Neuronal stem cell (in vitro differentiated cells): ENCODE data around the gene PSMD14.

ENCODE experiments used
- DNase-seq: peaks from one replicate; pipeline ENCODE4 v3.0.0-alpha.2; 2013; ENCODE audit warnings: low spot score
- H2AFZ ChIP-seq: one replicate; pipeline ENCODE4 v1.6.1; 2013; ENCODE audit warnings: mild to moderate bottlenecking, low read length, inconsistent platforms
- H2AK5ac ChIP-seq: 2 replicates; pipeline ENCODE4 v1.6.1; 2013; ENCODE audit warnings: low read depth, mild to moderate bottlenecking, inconsistent platforms, low read length, moderate library complexity, mixed read lengths
- H2BK120ac ChIP-seq: 2 replicates; pipeline ENCODE4 v1.6.1; 2013; ENCODE audit warnings: low read depth, mild to moderate bottlenecking, inconsistent platforms, low read length, moderate library complexity, mixed read lengths
- H2BK12ac ChIP-seq: one replicate; pipeline ENCODE4 v1.6.1; 2013; ENCODE audit warnings: low read length, inconsistent platforms
- H2BK15ac ChIP-seq: 2 replicates; pipeline ENCODE4 v1.6.1; 2013; ENCODE audit warnings: mild to moderate bottlenecking, low read length, inconsistent platforms, mixed read lengths
- H2BK5ac ChIP-seq: one replicate; pipeline ENCODE4 v1.6.1; 2013; ENCODE audit warnings: inconsistent platforms, mild to moderate bottlenecking, low read length, moderate library complexity
- H3K14ac ChIP-seq: one replicate; pipeline ENCODE4 v1.6.1; 2013; ENCODE audit warnings: low read length, inconsistent platforms
- H3K18ac ChIP-seq: 2 replicates; pipeline ENCODE4 v1.6.1; 2013; ENCODE audit warnings: low read length, inconsistent platforms
- H3K23ac ChIP-seq: 2 replicates; pipeline ENCODE4 v1.6.1; 2013; ENCODE audit warnings: low read depth, mild to moderate bottlenecking, mixed read lengths, low read length, inconsistent platforms; ENCODE audit not compliant: poor library complexity
- H3K27ac ChIP-seq: replicated peaks from 3 replicates; pipeline ENCODE4 v1.5.1; 2013; ENCODE audit warnings: low read length, inconsistent platforms
- H3K27me3 ChIP-seq, 3 experiments: 2 replicates each; pipeline ENCODE4 v1.6.1; 2013; ENCODE audit warnings: low read length in 3 of 3, mild to moderate bottlenecking in 2 of 3, inconsistent platforms in 1 of 3, low read depth in 1 of 3, mixed read lengths in 1 of 3, moderate library complexity in 1 of 3; ENCODE audit not compliant: control insufficient read depth in 3 of 3, insufficient read depth in 3 of 3
- H3K36me3 ChIP-seq, 2 donors: replicated peaks in 1 of 2; 2 replicates each; pipeline ENCODE4 v1.6.1; 2013; ENCODE audit warnings: low read length in 2 of 2; ENCODE audit not compliant: control insufficient read depth in 2 of 2, insufficient read depth in 2 of 2
- H3K4ac ChIP-seq: 2 replicates; pipeline ENCODE4 v1.6.1; 2013; ENCODE audit warnings: inconsistent platforms, mild to moderate bottlenecking, low read length, moderate library complexity
- H3K4me1 ChIP-seq, 2 donors: 1 replicate in 1 of 2; 2 replicates in 1 of 2; pipeline ENCODE4 v1.6.1; 2013; ENCODE audit warnings: low read length in 2 of 2, low read depth in 1 of 2; ENCODE audit not compliant: control insufficient read depth in 2 of 2, insufficient read depth in 1 of 2
- H3K4me2 ChIP-seq: one replicate; pipeline ENCODE4 v1.6.1; 2013; ENCODE audit warnings: mild to moderate bottlenecking, low read length, inconsistent platforms; ENCODE audit not compliant: insufficient read depth, poor library complexity, severe bottlenecking
- H3K4me3 ChIP-seq, 2 donors: 2 replicates each; pipeline ENCODE4 v1.5.1; 2013; ENCODE audit warnings: low read length in 2 of 2, mild to moderate bottlenecking in 2 of 2, inconsistent platforms in 1 of 2, moderate library complexity in 1 of 2
- H3K79me1 ChIP-seq: one replicate; pipeline ENCODE4 v1.6.1; 2013; ENCODE audit warnings: low read depth, mild to moderate bottlenecking, inconsistent platforms, low read length, moderate library complexity
- H3K9ac ChIP-seq: one replicate; pipeline ENCODE4 v1.6.1; 2013; ENCODE audit warnings: mild to moderate bottlenecking, low read depth, low read length, inconsistent platforms; ENCODE audit not compliant: poor library complexity
- H3K9me3 ChIP-seq, 2 donors: replicated peaks in 1 of 2; 2 replicates each; pipeline versions ENCODE3 to v1.6.1; 2013; ENCODE audit warnings: low read length in 2 of 2, mild to moderate bottlenecking in 2 of 2, inconsistent platforms in 1 of 2, low read depth in 1 of 2, mixed read lengths in 1 of 2, moderate library complexity in 1 of 2; ENCODE audit not compliant: control insufficient read depth in 2 of 2, insufficient read depth in 1 of 2
- H4K8ac ChIP-seq: one replicate; pipeline ENCODE4 v1.6.1; 2013; ENCODE audit warnings: low read depth, mild to moderate bottlenecking, inconsistent platforms, low read length, moderate library complexity
- H4K91ac ChIP-seq: one replicate; pipeline ENCODE4 v1.6.1; 2013; ENCODE audit warnings: low read length, low read depth, mild to moderate bottlenecking, inconsistent platforms; ENCODE audit not compliant: poor library complexity
- WGBS, 2 donors: extraction: QIAGEN DNeasy Blood & Tissue Kit; methylation state at CpG; one replicate each; pipeline ENCODE4 v1.1.7; 2013; ENCODE audit warnings: missing lambda C conversion rate in 2 of 2, mixed read lengths in 1 of 2; ENCODE audit not compliant: insufficient read length in 2 of 2, insufficient replicate concordance in 1 of 2; ENCODE audit errors: extremely low coverage in 2 of 2; 5-methylcytosine and 5-hydroxymethylcytosine counted together

PSMD14 gene

DNA sequence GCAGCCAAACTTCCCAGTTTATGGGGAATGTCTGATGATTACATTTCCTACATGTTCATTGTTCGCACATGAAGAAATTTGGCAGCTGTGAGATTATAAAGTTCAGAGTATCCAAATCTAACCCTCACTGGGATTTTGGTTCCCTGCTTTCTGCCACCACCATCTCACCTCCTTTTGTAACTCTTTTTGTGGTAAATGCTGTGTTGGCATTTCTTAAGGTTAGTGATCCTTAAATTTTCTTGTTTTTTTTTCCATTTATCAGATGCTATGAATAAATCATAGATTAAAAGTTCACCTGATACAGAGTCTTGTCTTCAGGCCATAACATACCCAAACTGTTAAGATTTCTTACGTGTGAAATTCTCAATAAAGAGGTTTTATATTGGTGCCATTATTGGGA lies 99.4 kb downstream of the PSMD14 start:
- H3K4ac ChIP-seq: no peak overlapping the region
- H4K8ac ChIP-seq: no peak overlapping the region
- H2BK12ac ChIP-seq: no peak overlapping the region
- no peak overlapping the region for H4K91ac ChIP-seq
- H2BK15ac ChIP-seq: no peak overlapping the region
- H3K4me2 ChIP-seq: no peak overlapping the region
- H3K27ac ChIP-seq: no peak overlapping the region
- WGBS, 2 donors: no CpG with 5 or more reads among the region's 2 CpGs
- no peak overlapping the region for H3K23ac ChIP-seq
- no peak overlapping the region for H2AFZ ChIP-seq
- DNase-seq: no peak
- no peaks in the 10 kb centered on the region for H3K4me1 ChIP-seq
- H3K18ac ChIP-seq: no peak overlapping the region
- H3K27me3 ChIP-seq: no peaks in the 10 kb centered on the region
- no peak overlapping the region for H3K14ac ChIP-seq
- H2BK5ac ChIP-seq: no peak overlapping the region
- H3K9ac ChIP-seq: no peak overlapping the region
- no peaks in the 10 kb centered on the region for H3K79me1 ChIP-seq
- H2AK5ac ChIP-seq: no peak overlapping the region
- H3K4me3 ChIP-seq: no peak overlapping the region
- H2BK120ac ChIP-seq: no peak overlapping the region
- H3K9me3 ChIP-seq: no peaks in the 10 kb centered on the region
- peaks cover 4 to 45% of the 10 kb centered on the region in 2 donors for H3K36me3 ChIP-seq

DNA sequence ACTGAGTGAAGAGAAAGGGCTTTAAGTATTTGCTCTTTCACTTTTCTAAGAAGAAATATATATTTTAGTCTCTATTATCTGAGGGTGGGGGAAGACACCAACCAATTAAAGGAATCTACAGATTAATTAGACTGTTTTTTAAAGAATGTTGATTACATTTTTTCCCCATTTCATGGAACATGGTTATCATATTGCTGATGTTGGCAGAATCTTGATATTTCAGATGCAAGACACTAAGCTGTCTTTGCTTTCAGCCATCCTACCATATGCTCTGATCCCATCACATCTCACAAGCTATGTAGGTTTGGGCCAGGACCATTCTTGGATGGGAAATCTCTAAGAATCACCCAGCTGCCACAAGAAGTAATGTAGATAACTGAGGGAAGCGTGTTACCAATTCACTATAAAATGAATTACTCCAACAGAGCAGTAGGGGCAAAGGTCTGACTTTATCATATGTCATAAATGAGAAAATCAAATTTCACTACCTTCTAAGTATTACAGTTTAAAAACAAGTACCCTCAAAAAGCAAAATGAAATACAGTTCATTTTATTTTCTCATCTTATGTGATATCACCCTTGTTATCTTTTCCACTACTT lies 101.2 kb downstream of the PSMD14 start:
- Histone ChIP-seq H2BK5ac (no peak overlapping the region), H3K36me3 (peaks cover 4 to 34% of the 10 kb centered on the region in 2 donors), H4K8ac (no peak overlapping the region), H2BK12ac (no peak overlapping the region), H2BK120ac (no peak overlapping the region), H3K4ac (no peak overlapping the region), H3K4me1 (peaks cover 1 to 3% of the 10 kb centered on the region in 2 donors), H3K9ac (no peak overlapping the region), H3K27ac (no peak overlapping the region), H3K18ac (no peak overlapping the region), H4K91ac (no peak overlapping the region), H3K9me3 (no peaks in the 10 kb centered on the region), H3K23ac (no peak overlapping the region), H3K14ac (no peak overlapping the region), H3K4me3 (no peak overlapping the region), H2AK5ac (no peak overlapping the region), H2BK15ac (no peak overlapping the region), H2AFZ (no peak overlapping the region), H3K27me3 (peaks cover 2 to 16% (median 16%) of the 10 kb centered on the region in 3 experiments), H3K79me1 (no peaks in the 10 kb centered on the region), H3K4me2 (no peak overlapping the region)
- no peak for DNase-seq
- WGBS, 2 donors: no CpG with 5 or more reads among the region's 1 CpG

DNA sequence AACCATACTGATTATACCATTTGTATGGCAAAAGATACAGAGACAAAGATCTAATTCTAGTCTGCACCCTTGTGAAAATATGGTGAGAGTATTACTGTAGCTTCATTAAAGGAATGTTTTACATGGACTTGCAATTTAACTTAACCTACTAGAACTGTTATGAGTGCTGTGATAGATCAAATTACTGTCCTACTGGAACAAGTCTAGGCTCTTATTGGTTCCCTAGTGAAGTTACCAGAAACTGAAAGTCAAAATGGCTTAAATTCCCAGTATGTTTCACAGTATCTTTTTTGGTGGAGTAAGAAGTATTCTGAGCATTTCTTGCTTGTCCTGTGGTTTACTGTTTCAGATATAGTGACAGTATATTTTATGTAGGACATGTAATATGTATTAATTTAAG lies 104.1 kb downstream of the PSMD14 start:
- Histone ChIP-seq H4K91ac (no peak overlapping the region), H2BK15ac (no peak overlapping the region), H3K79me1 (no peaks in the 10 kb centered on the region), H3K4ac (no peak overlapping the region), H3K27me3 (peaks cover 16 to 46% (median 45%) of the 10 kb centered on the region in 3 experiments), H3K4me1 (peaks cover 1 to 10% of the 10 kb centered on the region in 2 donors), H2AK5ac (no peak overlapping the region), H2AFZ (no peak overlapping the region), H3K18ac (no peak overlapping the region), H3K14ac (no peak overlapping the region), H3K9ac (no peak overlapping the region), H4K8ac (no peak overlapping the region), H2BK120ac (no peak overlapping the region), H3K4me3 (no peak overlapping the region), H3K23ac (no peak overlapping the region), H2BK12ac (no peak overlapping the region), H3K4me2 (no peak overlapping the region), H3K9me3 (no peaks in the 10 kb centered on the region), H2BK5ac (no peak overlapping the region), H3K27ac (no peak overlapping the region), H3K36me3 (peaks cover 4 to 31% of the 10 kb centered on the region in 2 donors)
- no peak for DNase-seq

DNA sequence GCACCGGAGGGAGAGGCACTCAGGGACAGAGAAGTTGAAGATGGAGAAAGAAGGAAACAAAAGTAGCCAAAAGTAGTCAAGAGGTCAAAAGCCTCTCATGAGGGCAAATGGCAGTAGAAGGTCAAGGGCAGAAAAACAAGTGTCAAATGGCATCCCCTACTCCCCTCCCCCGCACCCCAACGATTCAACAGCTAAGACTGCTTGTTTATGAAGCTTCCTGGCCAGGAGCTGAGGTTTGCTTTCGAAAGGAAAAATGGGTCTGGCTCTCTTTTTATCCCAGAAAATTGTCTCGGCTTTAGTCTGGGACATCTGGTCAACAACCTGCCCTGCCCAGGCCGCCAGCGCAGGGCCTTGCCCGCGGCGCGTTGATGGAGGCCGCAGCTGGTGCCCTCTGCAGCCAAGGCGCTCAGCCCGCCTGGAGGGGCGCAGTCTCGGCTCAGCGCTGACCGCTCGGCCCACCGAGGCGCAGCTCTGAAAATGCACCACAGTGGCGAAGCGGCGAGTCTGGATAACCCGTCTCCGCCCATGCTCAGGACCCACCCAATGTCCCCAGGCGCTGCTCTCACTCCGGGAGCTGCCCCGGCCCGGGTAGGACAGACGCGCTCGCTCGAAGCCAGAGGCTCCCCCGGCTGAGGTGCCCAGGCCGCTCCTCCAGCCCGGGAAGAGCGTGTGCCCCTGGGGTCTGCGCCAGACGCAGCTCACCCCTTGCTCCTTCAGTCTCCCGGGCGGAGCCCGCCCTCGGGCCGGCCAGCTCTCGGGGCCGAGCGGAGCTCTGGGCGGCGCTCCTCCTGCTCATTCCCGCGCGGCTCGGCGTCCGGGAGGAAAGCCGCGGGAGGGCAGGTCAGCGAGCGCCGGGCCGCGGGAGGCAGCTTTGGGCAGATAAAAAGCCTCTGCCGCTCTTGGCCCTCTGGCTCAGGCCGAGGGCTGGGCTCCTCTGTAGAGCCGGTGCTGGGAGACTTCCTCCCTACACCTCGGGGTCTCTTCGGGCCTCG lies 106.1 kb downstream of the PSMD14 start:
- no peak overlapping the region for H3K27ac ChIP-seq
- H3K79me1 ChIP-seq: no peaks in the 10 kb centered on the region
- no peaks in the 10 kb centered on the region for H3K9me3 ChIP-seq
- H2BK120ac ChIP-seq: no peak overlapping the region
- H3K4me1 ChIP-seq: peaks cover 6 to 14% of the 10 kb centered on the region in 2 donors
- H3K4me2 ChIP-seq: peak overlapping the region; percentile 98
- H3K4ac ChIP-seq: no peak overlapping the region
- peak overlapping the region; percentile 99 for H2AFZ ChIP-seq
- no peak overlapping the region for H4K91ac ChIP-seq
- no peak overlapping the region for H2BK5ac ChIP-seq
- peak; percentile 63 for DNase-seq
- H2BK12ac ChIP-seq: no peak overlapping the region
- no peak overlapping the region for H2BK15ac ChIP-seq
- no peak overlapping the region for H3K14ac ChIP-seq
- WGBS, 2 donors: no CpG with 5 or more reads among the region's 69 CpGs
- H3K4me3 ChIP-seq: peak overlapping the region; percentile 47 to 73
- H3K36me3 ChIP-seq: peaks cover 4 to 26% of the 10 kb centered on the region in 2 donors
- peak overlapping the region; percentile 75 for H3K18ac ChIP-seq
- peaks cover 24 to 66% (median 65%) of the 10 kb centered on the region in 3 experiments for H3K27me3 ChIP-seq
- H3K9ac ChIP-seq: no peak overlapping the region
- H3K23ac ChIP-seq: peak overlapping the region; percentile 67
- no peak overlapping the region for H4K8ac ChIP-seq
- no peak overlapping the region for H2AK5ac ChIP-seq
